WTC11 (cell line): ENCODE measurements around the gene LHX5. TPM values are rescaled to one million over a fixed set of nuclear protein-coding genes. Genes with fewer than 3 reads are reported as not detected.

Source experiments
- ATAC-seq: fragments of 200-7000 bp; cut with Tn5 transposase; 2 replicates; pipeline ENCODE4 v1.10.0; 2021; ENCODE audit warnings: mild to moderate bottlenecking, moderate library complexity
- CTCF ChIA-PET: fragments of 300-600 bp; sonication (Branson Sonifier 250); formaldehyde crosslinking; loops from one replicate; lab custom pipeline; 2021; ENCODE audit warnings: antibody characterized with exemption; lab: Charles Lee
- POLR2A ChIA-PET: fragments of 350-600 bp; sonication (Branson Sonifier 250); formaldehyde crosslinking; loops from one replicate; lab custom pipeline; 2021; ENCODE audit warnings: antibody characterized with exemption; lab: Charles Lee
- DNase-seq: peaks from one replicate; pipeline ENCODE4 v3.0.0; 2021; ENCODE audit warnings: low spot score
- H3K27ac Mint-ChIP-seq: 2 replicates; pipeline ENCODE4 v1.8.0; 2021; ENCODE audit warnings: mixed read lengths
- H3K27me3 Mint-ChIP-seq: 2 replicates; pipeline ENCODE4 v1.8.0; 2021; ENCODE audit warnings: low read depth, mild to moderate bottlenecking, moderate library complexity, mixed read lengths
- H3K36me3 Mint-ChIP-seq: 2 replicates; pipeline ENCODE4 v1.8.0; 2021; ENCODE audit warnings: mixed read lengths
- H3K4me1 Mint-ChIP-seq: 2 replicates; pipeline ENCODE4 v1.8.0; 2022; ENCODE audit warnings: mixed read lengths
- H3K4me3 Mint-ChIP-seq: 2 replicates; pipeline ENCODE4 v1.8.0; 2021; ENCODE audit warnings: mild to moderate bottlenecking, moderate library complexity, mixed read lengths
- H3K9me3 Mint-ChIP-seq: 2 replicates; pipeline ENCODE4 v1.8.0; 2021; ENCODE audit warnings: mixed read lengths
- ARID4B ChIP-seq: sonication (generic); formaldehyde crosslinking; IDR thresholded peaks from 2 replicates; pipeline ENCODE4 v1.8.0; 2023; ENCODE audit warnings: missing genetic modification reagents, mild to moderate bottlenecking, borderline replicate concordance
- CREM ChIP-seq: sonication (generic); formaldehyde crosslinking; IDR thresholded peaks from 2 replicates; pipeline ENCODE4 v1.8.1; 2022; ENCODE audit warnings: mild to moderate bottlenecking, missing genetic modification reagents, moderate library complexity
- GABPB1 ChIP-seq: sonication (generic); formaldehyde crosslinking; IDR thresholded peaks from 2 replicates; pipeline ENCODE4 v1.8.1; 2023; ENCODE audit warnings: mild to moderate bottlenecking, missing genetic modification reagents
- JAZF1 ChIP-seq: fragments of 250-450 bp; sonication (Bioruptor Pico); IDR thresholded peaks from 2 replicates; pipeline ENCODE4 v1.9.0; 2021; ENCODE audit warnings: moderate library complexity, mild to moderate bottlenecking, inconsistent platforms
- MXD4 ChIP-seq: fragments of 250-450 bp; sonication (Bioruptor Pico); IDR thresholded peaks from 2 replicates; pipeline ENCODE4 v1.8.0; 2021; ENCODE audit warnings: mild to moderate bottlenecking, moderate library complexity, borderline replicate concordance
- NFATC4 ChIP-seq: fragments of 250-450 bp; sonication (Bioruptor Pico); IDR thresholded peaks from 2 replicates; pipeline ENCODE4 v1.9.0; 2021; ENCODE audit warnings: mild to moderate bottlenecking
- PRDM15 ChIP-seq: sonication (generic); formaldehyde crosslinking; IDR thresholded peaks from 2 replicates; pipeline ENCODE4 v1.8.0; 2022; ENCODE audit warnings: missing genetic modification reagents
- RORB ChIP-seq: fragments of 250-450 bp; sonication (Bioruptor Pico); IDR thresholded peaks from 2 replicates; pipeline ENCODE4 v1.9.0; 2021; ENCODE audit warnings: mild to moderate bottlenecking
- TEAD4 ChIP-seq: sonication (generic); formaldehyde crosslinking; IDR thresholded peaks from 2 replicates; pipeline ENCODE4 v1.8.0; 2022; ENCODE audit warnings: mild to moderate bottlenecking, missing genetic modification reagents
- ZNF532 ChIP-seq: fragments of 250-450 bp; sonication (Bioruptor Pico); IDR thresholded peaks from 2 replicates; pipeline ENCODE4 v1.9.0; 2021; ENCODE audit warnings: mild to moderate bottlenecking, borderline replicate concordance
- total RNA-seq: library from RNA; stranded (reverse); gene quantifications from 3 replicates; pipeline ENCODE4 v1.2.3, GENCODE V29; 2021

Gene LHX5
- total RNA-seq, 1 experiment from 2014 or later: 3.0 TPM

- ATAC-seq: no peak
- Mint-ChIP-seq H3K27ac (no peak overlapping the region), H3K27me3 (no peaks in the 10 kb centered on the region), H3K4me1 (peaks cover 16% of the 10 kb centered on the region), H3K36me3 (no peaks in the 10 kb centered on the region), H3K9me3 (no peaks in the 10 kb centered on the region), H3K4me3 (no peak overlapping the region)
- no peak for DNase-seq
- ChIA-PET POLR2A (no interaction called here), CTCF (no interaction called here)
- no peak for TF ChIP-seq CREM (CRISPR knock-in tag)
- TF ChIP-seq MXD4: no peak
- TF ChIP-seq ARID4B: no peak
- TF ChIP-seq JAZF1 (CRISPR knock-in tag): no peak
- no peak for TF ChIP-seq PRDM15
- no peak for TF ChIP-seq TEAD4 (CRISPR knock-in tag)
- no peak for TF ChIP-seq NFATC4 (CRISPR knock-in tag)
- TF ChIP-seq RORB (CRISPR knock-in tag): no peak
These were observed 50.6 kb downstream of the LHX5 start for GRCh38 chr12:113420996-113421595.

DNA sequence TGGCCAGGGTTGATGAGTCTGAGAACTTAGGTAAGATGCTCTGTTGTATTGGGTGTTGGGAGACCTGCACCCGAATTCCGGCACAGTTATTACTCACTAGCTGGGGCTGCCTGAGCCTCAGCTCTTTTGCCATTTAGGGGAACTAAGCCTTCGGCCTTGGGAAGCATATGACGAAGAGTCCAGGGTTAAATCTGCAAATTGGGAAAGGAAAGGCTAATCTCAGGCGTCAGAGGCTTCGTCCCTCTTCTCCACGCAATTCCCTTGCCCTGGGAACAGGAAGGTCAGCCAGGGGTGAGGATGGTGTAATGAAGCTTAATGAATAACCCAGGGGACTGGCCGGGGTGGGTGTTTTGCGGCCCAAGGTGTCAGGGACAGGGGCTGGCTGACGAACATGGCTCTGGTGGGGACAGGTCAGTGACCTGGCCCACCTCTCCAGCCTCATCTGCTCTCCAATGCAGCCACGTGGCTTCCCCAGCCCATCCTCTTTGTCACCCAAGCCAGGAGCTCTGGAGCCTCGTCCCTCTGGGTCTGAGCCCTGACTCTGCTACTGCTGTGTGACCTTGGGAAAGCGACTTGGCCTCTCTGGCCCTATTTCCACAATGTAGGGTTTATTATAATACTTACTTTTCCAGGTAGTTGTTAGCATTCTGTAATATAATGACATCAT lies 53.3 kb downstream of the LHX5 start:
- no peak overlapping the region for H3K4me3 Mint-ChIP-seq

More for the DNA sequence above, 53.3 kb downstream of the LHX5 start:
- TF ChIP-seq GABPB1 (CRISPR knock-in tag) (peak; percentile 75; the same call in 1 of the 2 replicates), ZNF532 (no peak)
- no peak overlapping the region for H3K27ac Mint-ChIP-seq
- H3K27me3 Mint-ChIP-seq: no peaks in the 10 kb centered on the region
- H3K9me3 Mint-ChIP-seq: no peaks in the 10 kb centered on the region
- no peaks in the 10 kb centered on the region for H3K36me3 Mint-ChIP-seq
- DNase-seq: no peak
- ChIA-PET POLR2A (no interaction called here), CTCF (interaction anchor here (0.6 to 1.0 kb wide), 3 partner anchors 21 to 150 kb away, joined by 3 read pairs; no protein-coding TSS in a partner anchor)
- ATAC-seq: no peak
- H3K4me1 Mint-ChIP-seq: peaks cover 15% of the 10 kb centered on the region
